Activated CD4-positive, alpha-beta T cell treated with anti-CD3 and anti-CD28 coated beads, Interleukin-2, amount 50 U/mL, for 48 hours (primary cell): Measurements from ENCODE around the gene SKAP2.

Experiments used
- DNase-seq, 2 experiments: peaks; one replicate each; pipeline ENCODE4 v3.0.0-alpha.2; 2020

Gene SKAP2

GRCh38 chr7:26629696-26630095 lies 234.7 kb downstream of the SKAP2 start:
- no peak for DNase-seq

GRCh38 chr7:26627891-26628341 lies 236.5 kb downstream of the SKAP2 start:
- DNase-seq: no peak

- no peak for DNase-seq
These were observed 237.2 kb downstream of the SKAP2 start for GRCh38 chr7:26627221-26627620.

GRCh38 chr7:26626687-26627086 lies 237.7 kb downstream of the SKAP2 start:
- DNase-seq: no peak

- no peak for DNase-seq
These were observed 238.2 kb downstream of the SKAP2 start for GRCh38 chr7:26626156-26626555.

- DNase-seq: no peak
These were observed 239.1 kb downstream of the SKAP2 start for GRCh38 chr7:26625286-26625685.

- no peak for DNase-seq
These were observed 239.6 kb downstream of the SKAP2 start for GRCh38 chr7:26624839-26625238.

- no peak for DNase-seq
These were observed 240.0 kb downstream of the SKAP2 start for GRCh38 chr7:26624431-26624830.

GRCh38 chr7:26620352-26620751 lies 244.0 kb downstream of the SKAP2 start:
- peak; percentile 6 to 8 for DNase-seq

GRCh38 chr7:26619348-26619984 lies 244.9 kb downstream of the SKAP2 start:
- DNase-seq: no peak

- no peak for DNase-seq
These were observed 245.5 kb downstream of the SKAP2 start for GRCh38 chr7:26618898-26619297.

- no peak for DNase-seq
These were observed 245.9 kb downstream of the SKAP2 start for GRCh38 chr7:26618449-26618848.
